Prostate gland (tissue), 2 donors: ENCODE results near the gene SH2D3A.

Source experiments
- CTCF ChIP-seq, 4 experiments: fragments of 200-600 bp in 2 of 4; fragments of 450-650 bp in 2 of 4; sonication (generic) in 2 of 4; IDR thresholded peaks; 1 replicate in 3 of 4; 2 replicates in 1 of 4; pipeline ENCODE4 v1.5.1; 2016 to 2019; ENCODE audit warnings: antibody characterized with exemption in 4 of 4, mild to moderate bottlenecking in 2 of 4, moderate library complexity in 2 of 4
- POLR2AphosphoS5 ChIP-seq: sonication (generic); formaldehyde crosslinking; IDR thresholded peaks from one replicate; pipeline ENCODE4 v1.6.1; 2017; ENCODE audit warnings: antibody characterized with exemption

- TF ChIP-seq CTCF (IDR thresholded peaks at IDR 0.05) (no peak), POLR2AphosphoS5 (no peak)
Observed at GRCh38 chr19:6752256-6753177, 14.7 kb downstream of the SH2D3A start.
